HCT116 (cell line): ENCODE results near the gene IGFALS. TPM values are rescaled to one million over a fixed set of nuclear protein-coding genes. Genes with fewer than 3 reads are reported as not detected.

Source experiments
- ATAC-seq: fragments of 200-7000 bp; cut with Tn5 transposase; 2 replicates; pipeline ENCODE4 v1.9.1; 2020; ENCODE audit warnings: mild to moderate bottlenecking, moderate library complexity
- BruUV-seq: library from RNA; stranded (reverse); fragments of 400-500 nt; replicated peaks from 2 replicates; lab custom pipeline; 2021; lab: Mats Ljungman, UMichigan
- CTCF ChIA-PET: fragments of 300-600 bp; sonication (Branson Sonifier 250); formaldehyde crosslinking; loops from one replicate; lab custom pipeline; 2021; ENCODE audit warnings: antibody characterized with exemption; lab: Charles Lee
- POLR2A ChIA-PET: fragments of 300-600, 350-600 bp; sonication (Branson Sonifier 250); formaldehyde crosslinking; loops from one replicate; lab custom pipeline; 2021; ENCODE audit warnings: antibody characterized with exemption; lab: Charles Lee
- RAD21 ChIA-PET, 2 experiments: fragments of 300-600 bp; sonication (Branson Sonifier 250); formaldehyde crosslinking; loops; one replicate each; lab custom pipeline; 2023; ENCODE audit warnings: low total read pairs in 2 of 2; ENCODE audit not compliant: uncharacterized antibody in 2 of 2, unreplicated experiment in 2 of 2, low non-redundant PET in 1 of 2; lab: Charles Lee
- DNase-seq: peaks from one replicate; pipeline ENCODE4 v3.0.0-alpha.2; 2010; ENCODE audit warnings: low read depth, low spot score
- H2AFZ ChIP-seq: fragments of 200-600 bp; shearing (Covaris generic), sonication (generic); 2 replicates; pipeline ENCODE4 v1.6.1; 2017; ENCODE audit warnings: low read depth, mixed run types, mixed read lengths, antibody characterized with exemption, low read length; ENCODE audit not compliant: poor library complexity, severe bottlenecking
- H3K27ac ChIP-seq: 2 replicates; pipeline ENCODE4 v1.5.1; 2012; ENCODE audit warnings: low read depth, low read length
- H3K27me3 ChIP-seq: fragments of 200-600 bp; sonication (generic); 2 replicates; pipeline ENCODE4 v1.6.1; 2016; ENCODE audit warnings: mixed run types, low read length, mixed read lengths; ENCODE audit not compliant: insufficient read depth
- H3K36me3 ChIP-seq, 2 experiments: fragments of 200-500 bp in 1 of 2; fragments of 200-600 bp in 1 of 2; sonication (Bioruptor generic) in 1 of 2; sonication (generic) in 1 of 2; 2 replicates each; pipeline versions ENCODE4 v1.5.1 to v1.6.1; 2014 to 2016; ENCODE audit warnings: low read length in 2 of 2, inconsistent platforms in 1 of 2, mixed read lengths in 1 of 2, mixed run types in 1 of 2; ENCODE audit not compliant: insufficient read depth in 2 of 2, control insufficient read depth in 1 of 2
- H3K4me1 ChIP-seq, 2 experiments: fragments of 200-600 bp in 1 of 2; sonication (generic) in 1 of 2; 2 replicates each; pipeline versions ENCODE4 v1.5.1 to v1.6.1; 2012 to 2017; ENCODE audit warnings: low read length in 2 of 2, inconsistent platforms in 1 of 2, mild to moderate bottlenecking in 1 of 2, mixed read lengths in 1 of 2, mixed run types in 1 of 2, moderate library complexity in 1 of 2; ENCODE audit not compliant: insufficient read depth in 2 of 2, control insufficient read depth in 1 of 2
- H3K4me2 ChIP-seq: fragments of 200-600 bp; sonication (generic); 2 replicates; pipeline ENCODE4 v1.6.1; 2017; ENCODE audit warnings: mixed run types, low read length, mixed read lengths
- H3K4me3 ChIP-seq, 2 experiments: fragments of 200-600 bp in 1 of 2; sonication (generic) in 1 of 2; replicated peaks in 1 of 2; 2 replicates each; pipeline ENCODE4 v1.5.1; 2011 to 2016; ENCODE audit warnings: low read length in 2 of 2, control low read depth in 1 of 2, low read depth in 1 of 2, mild to moderate bottlenecking in 1 of 2, mixed read lengths in 1 of 2, mixed run types in 1 of 2
- H3K79me2 ChIP-seq: fragments of 200-600 bp; sonication (generic); 2 replicates; pipeline ENCODE4 v1.6.1; 2017; ENCODE audit warnings: mild to moderate bottlenecking, mixed run types, low read length, moderate library complexity, mixed read lengths; ENCODE audit not compliant: insufficient read depth
- H3K9ac ChIP-seq: fragments of 200-600 bp; sonication (generic); 2 replicates; pipeline ENCODE4 v1.6.1; 2016; ENCODE audit warnings: low read length, mixed read lengths
- H3K9me2 ChIP-seq: fragments of 200-600 bp; sonication (generic), shearing (Covaris generic); 2 replicates; pipeline ENCODE4 v1.6.1; 2017; ENCODE audit warnings: mixed run types, mild to moderate bottlenecking, moderate library complexity; ENCODE audit not compliant: insufficient read depth
- H3K9me3 ChIP-seq, 2 experiments: fragments of 200-500 bp in 1 of 2; fragments of 200-600 bp in 1 of 2; sonication (Bioruptor generic) in 1 of 2; sonication (generic) in 1 of 2; 2 replicates each; pipeline ENCODE4 v1.6.1; 2014 to 2017; ENCODE audit warnings: low read length in 2 of 2, mixed read lengths in 2 of 2, inconsistent platforms in 1 of 2, low read depth in 1 of 2, mild to moderate bottlenecking in 1 of 2, mixed run types in 1 of 2, moderate library complexity in 1 of 2; ENCODE audit not compliant: control insufficient read depth in 1 of 2, insufficient read depth in 1 of 2
- H4K20me1 ChIP-seq: fragments of 200-600 bp; sonication (generic), shearing (Covaris generic); 2 replicates; pipeline ENCODE4 v1.6.1; 2017; ENCODE audit warnings: mixed run types, mild to moderate bottlenecking, moderate library complexity; ENCODE audit not compliant: insufficient read depth
- ATF3 ChIP-seq: IDR thresholded peaks from 2 replicates; pipeline ENCODE4 v1.6.1; 2012
- intact Hi-C: fragments of 100-400 bp; cut with micrococcal nuclease; formaldehyde crosslinking; loops from 2 replicates; pipeline ENCODE4 v1.10.0; 2022
- total RNA-seq: library from RNA; stranded (reverse); gene quantifications from one replicate; pipeline ENCODE4 v1.2.1, GENCODE V29; 2021; ENCODE audit not compliant: unreplicated experiment
- TF ChIP-seq, protein P1 (sequence below): IDR thresholded peaks from 2 replicates; pipeline ENCODE4 v1.6.1; 2012; ENCODE audit warnings: low read depth
- TF ChIP-seq, protein P2 (sequence below): IDR thresholded peaks from 2 replicates; pipeline ENCODE4 v1.6.1; 2012

The IGFALS gene
- total RNA-seq, 1 experiment from 2014 or later: 0.10 TPM

GRCh38 chr16:1775846-1776671 is 17.4 kb downstream of the IGFALS start:
- intact Hi-C loops: no loop called here
- BruUV-seq: no TSS peak
- Histone ChIP-seq H3K79me2 (peaks cover 41% of the 10 kb centered on the region), H3K27me3 (no peaks in the 10 kb centered on the region), H3K27ac (no peak overlapping the region), H3K36me3 (peaks cover 0 to 8% of the 10 kb centered on the region in 2 experiments; a peak in 3 of 4 replicates), H2AFZ (no peak overlapping the region), H3K4me3 (no peak overlapping the region), H3K4me2 (no peak overlapping the region), H4K20me1 (no peaks in the 10 kb centered on the region), H3K9ac (no peak overlapping the region), H3K4me1 (peaks cover 6 to 21% of the 10 kb centered on the region in 2 experiments), H3K9me3 (no peaks in the 10 kb centered on the region), H3K9me2 (no peaks in the 10 kb centered on the region)
- ATAC-seq: no peak
- CTCF ChIA-PET: no interaction called here
- RAD21 ChIA-PET: no interaction called here
- no peak for DNase-seq
- TF ChIP-seq, protein P1, sequence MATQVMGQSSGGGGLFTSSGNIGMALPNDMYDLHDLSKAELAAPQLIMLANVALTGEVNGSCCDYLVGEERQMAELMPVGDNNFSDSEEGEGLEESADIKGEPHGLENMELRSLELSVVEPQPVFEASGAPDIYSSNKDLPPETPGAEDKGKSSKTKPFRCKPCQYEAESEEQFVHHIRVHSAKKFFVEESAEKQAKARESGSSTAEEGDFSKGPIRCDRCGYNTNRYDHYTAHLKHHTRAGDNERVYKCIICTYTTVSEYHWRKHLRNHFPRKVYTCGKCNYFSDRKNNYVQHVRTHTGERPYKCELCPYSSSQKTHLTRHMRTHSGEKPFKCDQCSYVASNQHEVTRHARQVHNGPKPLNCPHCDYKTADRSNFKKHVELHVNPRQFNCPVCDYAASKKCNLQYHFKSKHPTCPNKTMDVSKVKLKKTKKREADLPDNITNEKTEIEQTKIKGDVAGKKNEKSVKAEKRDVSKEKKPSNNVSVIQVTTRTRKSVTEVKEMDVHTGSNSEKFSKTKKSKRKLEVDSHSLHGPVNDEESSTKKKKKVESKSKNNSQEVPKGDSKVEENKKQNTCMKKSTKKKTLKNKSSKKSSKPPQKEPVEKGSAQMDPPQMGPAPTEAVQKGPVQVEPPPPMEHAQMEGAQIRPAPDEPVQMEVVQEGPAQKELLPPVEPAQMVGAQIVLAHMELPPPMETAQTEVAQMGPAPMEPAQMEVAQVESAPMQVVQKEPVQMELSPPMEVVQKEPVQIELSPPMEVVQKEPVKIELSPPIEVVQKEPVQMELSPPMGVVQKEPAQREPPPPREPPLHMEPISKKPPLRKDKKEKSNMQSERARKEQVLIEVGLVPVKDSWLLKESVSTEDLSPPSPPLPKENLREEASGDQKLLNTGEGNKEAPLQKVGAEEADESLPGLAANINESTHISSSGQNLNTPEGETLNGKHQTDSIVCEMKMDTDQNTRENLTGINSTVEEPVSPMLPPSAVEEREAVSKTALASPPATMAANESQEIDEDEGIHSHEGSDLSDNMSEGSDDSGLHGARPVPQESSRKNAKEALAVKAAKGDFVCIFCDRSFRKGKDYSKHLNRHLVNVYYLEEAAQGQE: no peak
- no peak for TF ChIP-seq ATF3
- TF ChIP-seq, protein P2, sequence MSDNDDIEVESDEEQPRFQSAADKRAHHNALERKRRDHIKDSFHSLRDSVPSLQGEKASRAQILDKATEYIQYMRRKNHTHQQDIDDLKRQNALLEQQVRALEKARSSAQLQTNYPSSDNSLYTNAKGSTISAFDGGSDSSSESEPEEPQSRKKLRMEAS: no peak
- POLR2A ChIA-PET: no interaction called here
